GM10266 (cell line): ENCODE data around the gene BPI.

Experiments used
- DNase-seq: peaks from one replicate; pipeline ENCODE4 v3.0.0; 2012; ENCODE audit errors: extremely low spot score
- CTCF ChIP-seq: IDR thresholded peaks from 2 replicates; pipeline ENCODE4 v1.5.1; 2012; ENCODE audit warnings: mild to moderate bottlenecking, low read depth; ENCODE audit not compliant: control insufficient read depth, insufficient read depth; ENCODE audit errors: missing control alignments

Gene BPI

GRCh38 chr20:38260378-38261053, 43.4 kb upstream of the BPI start, which contains the start of gene KIAA1755:
Gene KIAA1755, minus strand, starts transcription at chr20:38260735. Its CDS starts 235 bp downstream, at chr20:38260500.
- TF ChIP-seq CTCF, result no peak
- DNase-seq, result no peak

GRCh38 chr20:38261054-38261390, 42.9 kb upstream of the BPI start:
- no peak for DNase-seq
- no peak for TF ChIP-seq CTCF

- no peak for TF ChIP-seq CTCF
- no peak for DNase-seq
These were observed 41.0 kb upstream of the BPI start for GRCh38 chr20:38262931-38263330.

- TF ChIP-seq CTCF, result no peak
- no peak for DNase-seq
These were observed 37.5 kb upstream of the BPI start for GRCh38 chr20:38266426-38266825.

- no peak for TF ChIP-seq CTCF
- no peak for DNase-seq
These were observed 36.7 kb upstream of the BPI start for GRCh38 chr20:38267296-38267695.

- DNase-seq, result no peak
- no peak for TF ChIP-seq CTCF
These were observed 35.9 kb upstream of the BPI start for GRCh38 chr20:38267901-38268514.

- no peak for TF ChIP-seq CTCF
- DNase-seq, result no peak
These were observed 34.9 kb upstream of the BPI start for GRCh38 chr20:38269040-38269439.
